ENCODE data around the gene KRTAP4-7.
"Not testable (repeated sequence)": the region's sequence is repeated elsewhere in the genome, so short reads cannot be mapped to it uniquely, and the experiment has no call there.

The KRTAP4-7 gene

DNA sequence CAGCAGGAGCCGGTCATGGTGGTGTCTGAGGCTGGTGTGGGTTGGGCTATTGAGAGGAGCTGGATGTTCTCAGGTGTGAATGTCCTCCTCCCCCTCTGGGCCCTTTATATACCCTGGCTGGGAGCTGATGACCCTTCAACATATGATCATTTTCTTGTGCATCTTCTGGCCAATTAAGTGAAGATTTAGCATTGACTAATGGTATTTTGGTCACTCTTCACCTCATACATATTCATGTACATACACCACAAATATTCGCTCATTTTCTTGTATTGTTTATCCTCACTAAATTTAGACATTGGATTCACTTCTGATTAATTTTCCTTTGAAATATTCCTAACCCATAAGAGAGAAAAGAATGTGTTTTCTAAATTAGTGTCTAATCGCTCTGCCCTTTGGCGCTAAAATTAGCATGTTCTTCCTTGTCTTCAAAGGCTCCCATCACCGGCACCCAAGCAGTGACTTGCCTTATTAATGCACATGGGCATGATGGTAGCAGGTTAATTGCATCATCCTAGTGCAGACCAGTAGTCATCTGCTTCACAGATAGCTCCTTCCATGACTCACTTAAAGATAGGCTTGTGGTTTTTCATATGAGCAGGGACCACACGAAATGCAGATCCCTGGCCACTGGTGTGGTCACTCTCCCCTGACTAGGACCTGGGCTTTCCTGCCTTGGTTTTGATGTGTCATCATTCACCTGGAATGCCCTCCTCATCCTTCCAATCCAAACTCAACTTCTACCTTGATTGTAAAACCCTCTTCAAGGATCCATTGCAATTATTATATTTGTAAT lies 17.9 kb upstream of the KRTAP4-7 start, which contains the start of gene KRTAP2-4:
Gene KRTAP2-4 (minus strand): TSS at position 51 of the 796 bp plus-strand sequence. CDS start 34 bp downstream, at position 17.
- DNase-seq: peak; percentile 91

- no peak for DNase-seq
Measured at GRCh38 chr17:41067281-41067680, 16.7 kb upstream of the KRTAP4-7 start.

GRCh38 chr17:41069031-41069430 lies 14.9 kb upstream of the KRTAP4-7 start:
- no peak for DNase-seq

GRCh38 chr17:41071606-41072360 lies 12.2 kb upstream of the KRTAP4-7 start:
- DNase-seq: no peak

GRCh38 chr17:41073676-41074075 lies 10.3 kb upstream of the KRTAP4-7 start:
- DNase-seq: no peak

GRCh38 chr17:41076788-41077187 lies 7.2 kb upstream of the KRTAP4-7 start:
- no peak for DNase-seq

GRCh38 chr17:41082626-41083025 lies 1.3 kb upstream of the KRTAP4-7 start:
- DNase-seq: no peak

DNA sequence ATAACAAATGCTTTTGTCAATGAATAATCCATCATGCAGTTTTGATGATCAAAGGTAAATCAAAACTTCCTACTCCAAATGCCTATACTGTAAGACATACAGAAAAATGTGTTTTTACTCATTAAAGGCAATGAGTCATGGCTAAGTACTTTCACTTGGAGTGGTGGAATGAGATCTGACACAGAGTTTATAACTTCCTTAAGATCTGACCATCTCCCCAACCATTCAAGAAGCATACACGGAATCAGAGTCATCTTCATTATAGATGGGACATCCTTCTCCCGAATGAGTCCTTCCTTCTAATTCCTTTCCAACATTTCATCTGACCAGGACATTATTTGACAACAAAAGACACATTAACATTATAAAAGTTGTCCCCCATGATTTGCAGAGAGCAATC lies 523 bp upstream of the KRTAP4-7 start:
- DNase-seq: not testable (repeated sequence)

DNA sequence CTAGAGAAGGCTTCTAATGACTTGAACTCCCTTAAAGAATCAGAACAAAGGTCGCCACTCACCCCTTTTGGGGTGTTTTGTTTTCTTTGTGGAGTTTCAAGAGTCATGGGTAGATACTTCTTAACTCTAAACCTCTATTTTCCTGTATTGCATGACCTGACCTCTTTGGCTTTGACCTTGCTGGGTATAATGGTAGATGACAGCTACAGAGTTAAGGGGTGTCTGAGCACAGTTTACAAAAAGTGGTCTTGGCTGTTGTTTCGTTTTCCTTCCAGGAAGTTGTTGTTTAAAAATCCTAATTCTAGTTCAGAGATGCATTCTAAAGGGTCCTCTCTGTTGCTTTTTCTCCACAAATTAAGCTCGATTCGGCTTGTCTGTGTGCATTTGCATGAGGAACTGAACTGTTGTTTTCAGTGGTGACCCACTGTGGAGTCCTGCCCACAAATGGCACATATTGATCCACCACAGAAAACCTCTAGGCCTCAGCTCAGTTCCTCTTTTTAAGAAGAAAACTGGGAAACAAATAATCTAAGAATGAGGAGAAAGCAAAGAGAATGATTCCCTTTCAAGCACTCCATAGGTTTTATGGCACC lies 4.9 kb downstream of the KRTAP4-7 start:
- DNase-seq: not testable (repeated sequence)

DNA sequence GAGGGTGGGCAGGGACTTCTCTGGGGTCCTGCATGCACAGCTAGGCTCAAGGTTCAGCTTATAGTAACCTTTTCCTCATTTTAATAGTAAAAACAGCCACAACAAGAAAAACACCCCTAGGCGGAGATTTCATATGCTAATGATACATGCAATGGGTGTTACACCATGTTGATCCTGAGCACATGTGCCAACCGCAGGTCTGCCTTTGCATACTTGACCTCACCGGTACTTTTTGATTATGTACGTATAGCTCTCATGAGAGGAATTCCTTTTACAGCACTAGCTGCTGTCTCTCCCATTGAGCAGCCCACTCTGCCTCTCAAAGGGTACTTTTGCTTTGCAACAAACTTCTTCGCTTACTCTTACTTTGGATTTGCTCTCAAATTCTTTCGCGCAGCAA lies 12.1 kb downstream of the KRTAP4-7 start:
- no peak for DNase-seq

DNA sequence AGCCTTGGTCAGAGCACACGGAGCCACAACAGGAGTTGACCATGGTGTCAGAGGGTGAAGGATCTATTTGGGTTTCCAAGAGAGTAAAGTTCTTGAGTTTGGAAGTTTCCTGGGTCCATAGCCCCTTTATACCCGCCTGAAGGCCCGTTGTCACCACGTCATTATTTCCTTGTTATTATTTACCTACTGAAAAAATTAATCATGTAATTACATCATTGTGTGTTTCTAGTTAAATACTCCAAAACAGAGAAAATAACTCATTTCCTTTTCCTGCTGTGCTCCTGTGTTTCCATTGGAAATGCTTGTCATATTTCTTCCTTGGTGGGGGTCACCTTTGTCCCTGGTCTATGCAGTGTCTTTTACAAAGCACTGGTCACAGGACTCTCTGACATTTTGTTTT lies 14.1 kb downstream of the KRTAP4-7 start, which contains the start of gene KRTAP4-8:
Gene KRTAP4-8 (minus strand): TSS at position 101 of the 400 bp plus-strand sequence. CDS start 58 bp downstream, at position 43.
- DNase-seq: no peak

- DNase-seq: no peak
Measured at GRCh38 chr17:41098481-41098880, 14.5 kb downstream of the KRTAP4-7 start.

DNA sequence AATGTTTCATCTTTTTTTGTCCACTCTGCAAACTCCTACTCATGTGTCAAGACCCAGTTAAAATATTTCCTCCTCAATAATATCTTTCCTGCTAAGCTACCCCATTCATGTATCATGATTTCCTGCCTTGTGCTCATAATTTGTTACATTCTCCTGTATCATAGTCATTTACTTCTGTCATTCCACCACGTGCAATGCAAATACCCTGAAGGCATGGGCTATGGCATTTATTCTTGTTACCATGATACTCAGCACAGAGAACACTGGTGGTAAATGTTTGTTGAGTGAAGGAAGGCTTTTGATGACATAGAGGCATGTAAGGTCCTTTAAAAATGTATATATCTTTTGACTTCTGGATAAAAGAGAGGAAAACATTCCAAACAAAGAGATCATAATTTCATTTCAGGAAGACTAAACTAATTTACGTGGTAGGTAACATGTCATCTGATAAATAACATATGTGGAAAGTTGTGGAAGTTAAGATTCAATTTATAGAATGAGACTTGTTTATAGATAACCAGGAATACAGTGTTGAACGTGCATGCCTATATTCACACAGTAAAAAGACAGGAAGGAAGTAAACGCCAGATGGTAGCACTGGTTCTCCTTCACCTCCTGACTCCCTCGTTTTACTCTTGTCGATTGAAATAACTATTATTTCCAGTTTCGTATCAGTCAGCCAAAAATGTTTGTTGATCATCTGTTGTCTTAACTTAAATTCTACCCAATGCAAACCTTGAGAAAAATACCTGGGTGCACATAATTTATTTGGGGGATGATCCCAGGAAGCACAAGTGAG lies 15.9 kb downstream of the KRTAP4-7 start:
- DNase-seq: not testable (repeated sequence)

- no peak for DNase-seq
Measured at GRCh38 chr17:41101586-41102259, 17.8 kb downstream of the KRTAP4-7 start, which contains the start of gene KRTAP4-16. Gene KRTAP4-16 (minus strand): TSS chr17:41102209. CDS start chr17:41102209, 0 bp downstream.

DNA sequence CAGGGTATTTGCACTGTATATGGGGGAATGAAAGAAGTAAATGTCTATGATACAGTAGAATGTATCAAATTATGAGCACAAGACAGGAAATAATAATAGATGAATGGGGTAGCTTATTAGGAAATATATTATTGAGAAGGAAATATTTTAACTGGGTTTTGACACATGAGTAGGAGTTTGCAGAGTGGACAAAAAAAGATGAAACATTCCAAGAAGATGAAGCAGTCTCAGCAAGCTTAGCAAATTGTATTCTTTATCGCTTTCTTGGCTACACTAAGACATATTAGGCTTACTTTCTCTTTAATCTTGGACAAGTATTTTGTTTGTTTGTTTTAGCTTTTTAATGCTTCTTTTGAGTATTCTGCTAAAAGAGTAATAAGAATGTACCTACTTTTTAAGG lies 19.9 kb downstream of the KRTAP4-7 start:
- no peak for DNase-seq

DNA sequence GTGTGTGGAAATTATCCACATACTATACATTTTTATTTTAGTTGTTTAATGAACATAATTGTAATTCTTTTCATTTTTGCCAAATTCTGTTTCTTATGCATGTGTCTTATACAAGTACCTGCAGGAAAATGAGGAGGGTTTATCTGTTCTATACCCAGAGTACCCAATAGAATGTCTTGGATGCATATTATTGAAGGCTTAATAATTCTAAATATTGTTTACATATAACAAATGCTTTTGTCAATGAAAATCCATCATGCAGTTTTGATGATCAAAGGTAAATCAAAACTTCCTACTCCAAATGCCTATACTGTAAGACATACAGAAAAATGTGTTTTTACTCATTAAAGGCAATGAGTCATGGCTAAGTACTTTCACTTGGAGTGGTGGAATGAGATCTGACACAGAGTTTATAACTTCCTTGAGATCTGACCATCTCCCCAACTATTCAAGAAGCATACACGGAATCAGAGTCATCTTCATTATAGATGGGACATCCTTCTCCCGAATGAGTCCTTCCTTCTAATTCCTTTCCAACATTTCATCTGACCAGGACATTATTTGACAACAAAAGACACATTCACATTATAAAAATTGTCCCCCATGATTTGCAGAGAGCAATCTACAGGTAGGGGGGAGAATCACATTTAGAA lies 20.6 kb downstream of the KRTAP4-7 start:
- peak; percentile 53 for DNase-seq

GRCh38 chr17:41105347-41105746 lies 21.4 kb downstream of the KRTAP4-7 start, which contains the start of gene KRTAP4-9:
Gene KRTAP4-9 (plus strand): TSS chr17:41105389. CDS start chr17:41105389, 0 bp downstream.
- not testable (repeated sequence) for DNase-seq

GRCh38 chr17:41107941-41108450 lies 24.0 kb downstream of the KRTAP4-7 start:
- DNase-seq: no peak

DNA sequence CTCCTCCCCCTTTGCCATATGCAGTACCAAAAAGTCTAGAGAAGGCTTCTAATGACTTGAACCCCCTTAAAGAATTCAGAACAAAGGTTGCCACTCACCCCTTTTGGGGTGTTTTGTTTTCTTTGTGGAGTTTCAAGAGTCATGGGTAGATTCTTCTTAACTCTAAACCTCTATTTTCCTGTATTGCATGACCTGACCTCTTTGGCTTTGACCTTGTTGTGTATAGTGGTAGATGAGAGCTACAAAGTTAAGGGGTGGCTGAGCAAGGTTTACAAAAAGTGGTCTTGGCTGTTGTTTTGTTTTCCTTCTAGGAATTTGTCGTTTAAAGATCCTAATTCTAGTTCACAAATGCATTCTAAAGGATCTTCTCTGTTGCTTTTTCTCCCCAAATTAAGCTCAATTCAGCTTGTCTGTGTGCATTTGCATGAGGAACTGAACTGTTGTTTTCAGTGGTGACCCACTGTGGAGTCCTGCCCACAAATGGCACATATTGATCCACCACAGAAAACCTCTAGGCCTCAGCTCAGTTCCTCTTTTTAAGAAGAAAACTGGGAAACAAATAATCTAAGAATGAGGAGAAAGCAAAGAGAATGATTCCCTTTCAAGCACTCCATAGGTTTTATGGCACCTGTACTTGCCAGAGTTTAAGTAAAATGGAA lies 24.9 kb downstream of the KRTAP4-7 start:
- DNase-seq: not testable (repeated sequence)

GRCh38 chr17:41111151-41111885 lies 27.4 kb downstream of the KRTAP4-7 start:
- DNase-seq: no peak

Data from kidney glomerular epithelial cell (primary cell).